Ecto neural progenitor cell (in vitro differentiated cells): ENCODE data around the gene JAGN1.
"Not testable (repeated sequence)": the region's sequence is repeated elsewhere in the genome, so short reads cannot be mapped to it uniquely, and the experiment has no call there.

ENCODE experiments used
- DNase-seq: peaks from one replicate; pipeline ENCODE4 v3.0.0-alpha.2; 2018; ENCODE audit warnings: low spot score

Gene JAGN1

GRCh38 chr3:9867106-9867505, 23.3 kb upstream of the JAGN1 start:
- no peak for DNase-seq

GRCh38 chr3:9869955-9870354, 20.5 kb upstream of the JAGN1 start:
- DNase-seq, result no peak

- no peak for DNase-seq
Observed at GRCh38 chr3:9870978-9871377, 19.4 kb upstream of the JAGN1 start.

GRCh38 chr3:9872067-9872466, 18.3 kb upstream of the JAGN1 start:
- DNase-seq, result not testable (repeated sequence)

- DNase-seq, result no peak
Observed at GRCh38 chr3:9875448-9875847, 15.0 kb upstream of the JAGN1 start.

GRCh38 chr3:9876255-9876654, 14.2 kb upstream of the JAGN1 start:
- DNase-seq, result not testable (repeated sequence)

GRCh38 chr3:9876991-9877390, 13.4 kb upstream of the JAGN1 start:
- DNase-seq, result no peak

- DNase-seq, result no peak
Observed at GRCh38 chr3:9878700-9879099, 11.7 kb upstream of the JAGN1 start.

- DNase-seq, result no peak
Observed at GRCh38 chr3:9879830-9880549, 10.4 kb upstream of the JAGN1 start, which contains the start of gene CIDEC. Gene CIDEC, minus strand, starts transcription at chr3:9880253. Its CDS starts 1,767 bp downstream, at chr3:9878486.

- DNase-seq, result no peak
Observed at GRCh38 chr3:9881441-9881840, 9.0 kb upstream of the JAGN1 start.

GRCh38 chr3:9883706-9884554, 6.5 kb upstream of the JAGN1 start:
- DNase-seq, result no peak

GRCh38 chr3:9884555-9885165, 5.8 kb upstream of the JAGN1 start:
- no peak for DNase-seq

- DNase-seq, result no peak
Observed at GRCh38 chr3:9886328-9886727, 4.1 kb upstream of the JAGN1 start.

- no peak for DNase-seq
Observed at GRCh38 chr3:9887480-9887879, 2.9 kb upstream of the JAGN1 start.

GRCh38 chr3:9888540-9888939, 1.9 kb upstream of the JAGN1 start:
- DNase-seq, result no peak

- no peak for DNase-seq
Observed at GRCh38 chr3:9889405-9889804, 1.0 kb upstream of the JAGN1 start.

- DNase-seq, result no peak
Observed at GRCh38 chr3:9891072-9891622, 737 bp downstream of the JAGN1 start.

- no peak for DNase-seq
Observed at GRCh38 chr3:9893739-9894138, 3.3 kb downstream of the JAGN1 start.

GRCh38 chr3:9895715-9896114, 5.3 kb downstream of the JAGN1 start:
- DNase-seq, result not testable (repeated sequence)

GRCh38 chr3:9896755-9897407, 6.5 kb downstream of the JAGN1 start:
- not testable (repeated sequence) for DNase-seq

- DNase-seq, result no peak
Observed at GRCh38 chr3:9897408-9898372, 7.3 kb downstream of the JAGN1 start.
